Measurements from ENCODE around the gene CORO7.

DNA sequence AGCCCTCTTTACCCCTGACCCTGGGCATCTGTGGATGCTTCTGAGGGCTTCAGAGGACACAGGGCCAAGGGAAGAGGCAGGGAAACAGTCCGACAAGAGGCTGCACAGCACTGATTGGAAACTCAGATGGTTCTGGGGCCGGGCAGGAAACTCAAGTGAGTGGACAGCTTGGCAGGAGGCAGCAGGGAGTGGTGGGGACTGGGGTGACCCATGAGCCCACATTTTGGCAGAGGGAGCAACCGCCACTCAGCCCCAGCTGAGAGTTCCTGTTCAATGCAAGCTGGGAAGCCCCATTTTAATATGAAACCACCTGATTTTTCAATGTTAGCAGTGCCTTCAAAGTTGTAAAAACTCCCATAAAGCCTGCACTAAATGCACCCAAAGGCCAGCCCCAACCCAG is 46.2 kb downstream of the CORO7 start:
- TF ChIP-seq, protein P1, sequence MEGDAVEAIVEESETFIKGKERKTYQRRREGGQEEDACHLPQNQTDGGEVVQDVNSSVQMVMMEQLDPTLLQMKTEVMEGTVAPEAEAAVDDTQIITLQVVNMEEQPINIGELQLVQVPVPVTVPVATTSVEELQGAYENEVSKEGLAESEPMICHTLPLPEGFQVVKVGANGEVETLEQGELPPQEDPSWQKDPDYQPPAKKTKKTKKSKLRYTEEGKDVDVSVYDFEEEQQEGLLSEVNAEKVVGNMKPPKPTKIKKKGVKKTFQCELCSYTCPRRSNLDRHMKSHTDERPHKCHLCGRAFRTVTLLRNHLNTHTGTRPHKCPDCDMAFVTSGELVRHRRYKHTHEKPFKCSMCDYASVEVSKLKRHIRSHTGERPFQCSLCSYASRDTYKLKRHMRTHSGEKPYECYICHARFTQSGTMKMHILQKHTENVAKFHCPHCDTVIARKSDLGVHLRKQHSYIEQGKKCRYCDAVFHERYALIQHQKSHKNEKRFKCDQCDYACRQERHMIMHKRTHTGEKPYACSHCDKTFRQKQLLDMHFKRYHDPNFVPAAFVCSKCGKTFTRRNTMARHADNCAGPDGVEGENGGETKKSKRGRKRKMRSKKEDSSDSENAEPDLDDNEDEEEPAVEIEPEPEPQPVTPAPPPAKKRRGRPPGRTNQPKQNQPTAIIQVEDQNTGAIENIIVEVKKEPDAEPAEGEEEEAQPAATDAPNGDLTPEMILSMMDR (IDR thresholded peaks at IDR 0.05) = no peak
- no peak for TF ChIP-seq ZFX (IDR thresholded peaks at IDR 0.05; ENCODE audit: borderline replicate concordance)
